Parathyroid adenoma (tissue), 2 donors: Measurements from ENCODE around the gene CDC42BPG.

Experiments used
- H2AFZ ChIP-seq: fragments of 300-600 bp; sonication (generic); one replicate; pipeline ENCODE4 v1.7.0; 2017; ENCODE audit warnings: antibody characterized with exemption, mild to moderate bottlenecking
- H3K27ac ChIP-seq: fragments of 300-600 bp; sonication (generic); one replicate; pipeline ENCODE4 v1.7.0; 2017
- H3K27me3 ChIP-seq: fragments of 300-600 bp; sonication (generic); one replicate; pipeline ENCODE4 v1.7.0; 2017; ENCODE audit warnings: low read length; ENCODE audit not compliant: control insufficient read depth, insufficient read depth
- H3K36me3 ChIP-seq: fragments of 300-600 bp; sonication (generic); one replicate; pipeline ENCODE4 v1.7.0; 2017; ENCODE audit warnings: low read length; ENCODE audit not compliant: control insufficient read depth, insufficient read depth
- H3K4me1 ChIP-seq: fragments of 300-600 bp; sonication (generic); one replicate; pipeline ENCODE4 v1.7.0; 2017; ENCODE audit warnings: control low read depth
- H3K4me2 ChIP-seq: fragments of 300-600 bp; sonication (generic); one replicate; pipeline ENCODE4 v1.7.0; 2017; ENCODE audit warnings: low read length
- H3K4me3 ChIP-seq: fragments of 300-600 bp; sonication (generic); one replicate; pipeline ENCODE4 v1.7.0; 2017; ENCODE audit warnings: low read depth, low read length
- H3K79me2 ChIP-seq: fragments of 300-600 bp; sonication (generic); one replicate; pipeline ENCODE4 v1.7.0; 2017; ENCODE audit warnings: control low read depth
- H3K9ac ChIP-seq: fragments of 300-600 bp; sonication (generic); one replicate; pipeline ENCODE4 v1.7.0; 2017; ENCODE audit warnings: mild to moderate bottlenecking
- H3K9me3 ChIP-seq: fragments of 300-600 bp; sonication (generic); one replicate; pipeline ENCODE4 v1.7.0; 2017; ENCODE audit warnings: low read length; ENCODE audit not compliant: control insufficient read depth
- CTCF ChIP-seq: fragments of 300-600 bp; sonication (generic); IDR thresholded peaks from one replicate; pipeline ENCODE4 v1.7.0; 2017; ENCODE audit warnings: antibody characterized with exemption, mild to moderate bottlenecking
- donor health status: primary hyperparathyroidism.

Gene CDC42BPG

GRCh38 chr11:64786308-64786707 lies 58.1 kb downstream of the CDC42BPG start:
- no peak overlapping the region for H3K27ac ChIP-seq
- H3K4me2 ChIP-seq: no peak overlapping the region
- no peaks in the 10 kb centered on the region for H3K4me1 ChIP-seq
- no peaks in the 10 kb centered on the region for H3K27me3 ChIP-seq
- no peak for TF ChIP-seq CTCF
- H3K36me3 ChIP-seq: no peaks in the 10 kb centered on the region
- H2AFZ ChIP-seq: no peak overlapping the region
- no peak overlapping the region for H3K9ac ChIP-seq
- no peaks in the 10 kb centered on the region for H3K9me3 ChIP-seq
- H3K4me3 ChIP-seq: no peak overlapping the region
- H3K79me2 ChIP-seq: no peaks in the 10 kb centered on the region

GRCh38 chr11:64784813-64785581 lies 59.5 kb downstream of the CDC42BPG start:
- Histone ChIP-seq H3K36me3 (no peaks in the 10 kb centered on the region), H3K9ac (no peak overlapping the region)

GRCh38 chr11:64778473-64779298 lies 65.8 kb downstream of the CDC42BPG start, which contains the start of gene SF1:
TSS of gene SF1 (minus strand) at chr11:64778542. CDS start at chr11:64778392, 150 bp downstream.
- no peaks in the 10 kb centered on the region for H3K27me3 ChIP-seq
- peak within 1 kb of the TSS; percentile 87 for H3K9ac ChIP-seq
- H3K4me3 ChIP-seq: peak within 1 kb of the TSS; percentile 81
- no peak for TF ChIP-seq CTCF
- peak within 1 kb of the TSS; percentile 79 for H3K4me2 ChIP-seq
- H3K9me3 ChIP-seq: no peaks in the 10 kb centered on the region
- H3K4me1 ChIP-seq: peaks cover 5% of the 10 kb centered on the region
- peak within 1 kb of the TSS; percentile 87 for H2AFZ ChIP-seq
- H3K27ac ChIP-seq: peak within 1 kb of the TSS; percentile 97
- H3K36me3 ChIP-seq: no peaks in the 10 kb centered on the region
- peaks cover 20% of the 10 kb centered on the region for H3K79me2 ChIP-seq

More at GRCh38 chr11:64784813-64785581, 59.5 kb downstream of the CDC42BPG start:
- no peaks in the 10 kb centered on the region for H3K9me3 ChIP-seq
- H2AFZ ChIP-seq: no peak overlapping the region
- no peaks in the 10 kb centered on the region for H3K79me2 ChIP-seq
- no peak for TF ChIP-seq CTCF
- no peak overlapping the region for H3K4me2 ChIP-seq
- no peak overlapping the region for H3K27ac ChIP-seq
- H3K4me1 ChIP-seq: no peaks in the 10 kb centered on the region
- H3K4me3 ChIP-seq: no peak overlapping the region
- no peaks in the 10 kb centered on the region for H3K27me3 ChIP-seq

- Histone ChIP-seq H2AFZ (peak overlapping the region; percentile 53), H3K9me3 (no peaks in the 10 kb centered on the region), H3K9ac (peak overlapping the region; percentile 87), H3K27ac (peak overlapping the region; percentile 97), H3K36me3 (no peaks in the 10 kb centered on the region), H3K79me2 (peaks cover 26% of the 10 kb centered on the region), H3K4me2 (no peak overlapping the region), H3K4me3 (peak overlapping the region; percentile 73), H3K4me1 (peaks cover 5% of the 10 kb centered on the region), H3K27me3 (no peaks in the 10 kb centered on the region)
- no peak for TF ChIP-seq CTCF
Measured at GRCh38 chr11:64778223-64778472, 66.3 kb downstream of the CDC42BPG start.
